Lower lobe of right lung (tissue), 2 donors: ENCODE data around the gene NTM. TPM values are rescaled to one million over a fixed set of nuclear protein-coding genes. Genes with fewer than 3 reads are reported as not detected.
A peak's percentile ranks its signal among the peaks of the same experiment; 100 is the strongest.

Source experiments
- ATAC-seq, 2 donors: fragments of 200-7000 bp; cut with Tn5 transposase; one replicate each; pipeline ENCODE4 v1.9.1; 2020 to 2022; ENCODE audit warnings: mild to moderate bottlenecking in 2 of 2, moderate library complexity in 2 of 2
- DNase-seq: peaks from one replicate; pipeline ENCODE4 v3.0.0-alpha.2; 2020
- H3K27ac ChIP-seq: fragments of 200-600 bp; one replicate; pipeline ENCODE4 v1.8.0; 2022
- H3K27me3 ChIP-seq: fragments of 200-600 bp; one replicate; pipeline ENCODE4 v1.8.0; 2022; ENCODE audit warnings: low read depth
- H3K36me3 ChIP-seq: fragments of 200-600 bp; one replicate; pipeline ENCODE4 v1.8.0; 2022; ENCODE audit warnings: mild to moderate bottlenecking
- H3K4me1 ChIP-seq: fragments of 200-600 bp; one replicate; pipeline ENCODE4 v1.8.0; 2022
- H3K4me3 ChIP-seq: fragments of 200-600 bp; one replicate; pipeline ENCODE4 v1.8.0; 2022; ENCODE audit warnings: mild to moderate bottlenecking
- H3K9me3 ChIP-seq: fragments of 200-600 bp; one replicate; pipeline ENCODE4 v1.8.0; 2022
- CTCF ChIP-seq: fragments of 200-600 bp; IDR thresholded peaks from one replicate; pipeline ENCODE4 v1.8.0; 2022; ENCODE audit warnings: antibody characterized with exemption, mild to moderate bottlenecking
- intact Hi-C: fragments of 100-400 bp; cut with DNase I; formaldehyde crosslinking; loops from one replicate; pipeline ENCODE4 v1.11.0; 2022
- long read RNA-seq: library from polyadenylated mRNA; unstranded; transcript quantifications from one replicate; pipeline ENCODE4 v2.0.0, GENCODE V29; 2021
- total RNA-seq: library from RNA; stranded (reverse); fragmentation: NEBNext Ultra II Directional; extraction: Animal tissue kit (Norgen Biotek cat#: 25700); gene quantifications from one replicate; pipeline ENCODE4 v1.2.1, GENCODE V29; 2021
- donor health status: DM: no; HTN: yes; CAD: no; lungs with severe emphysema.

NTM gene
- 2.3 TPM for total RNA-seq
- long read RNA-seq, partial matches to known transcripts: 0 of 4 reads
- long read RNA-seq, other reads (novel, unspliced or antisense): 4 of 4 reads

- no peak for TF ChIP-seq CTCF
- DNase-seq: no peak
Measured at GRCh38 chr11:131370090-131370751, at the start of gene NTM. NTM (plus strand) TSS chr11:131370615.

GRCh38 chr11:131324921-131325570, 45.4 kb upstream of the NTM start:
- intact Hi-C loops: no loop called here
- Histone ChIP-seq H3K9me3 (no peaks in the 10 kb centered on the region), H3K27me3 (peaks cover 3% of the 10 kb centered on the region), H3K4me3 (no peak overlapping the region), H3K27ac (no peak overlapping the region), H3K4me1 (no peaks in the 10 kb centered on the region), H3K36me3 (no peaks in the 10 kb centered on the region)
- DNase-seq (no peak), ATAC-seq (no peak)
- no peak for TF ChIP-seq CTCF

More at GRCh38 chr11:131370090-131370751, at the start of gene NTM:
- H3K9me3 ChIP-seq: no peaks in the 10 kb centered on the region
- ATAC-seq: peak; percentile 82 to 88
- H3K4me3 ChIP-seq: no peak within 1 kb of the TSS
- no peaks in the 10 kb centered on the region for H3K36me3 ChIP-seq
- intact Hi-C loops: no loop called here
- H3K27me3 ChIP-seq: peaks cover 41% of the 10 kb centered on the region
- peaks cover 6% of the 10 kb centered on the region for H3K4me1 ChIP-seq
- no peak within 1 kb of the TSS for H3K27ac ChIP-seq

- Histone ChIP-seq H3K27me3 (peaks cover 3% of the 10 kb centered on the region), H3K4me3 (no peak overlapping the region), H3K36me3 (no peaks in the 10 kb centered on the region), H3K27ac (no peak overlapping the region), H3K9me3 (no peaks in the 10 kb centered on the region), H3K4me1 (no peaks in the 10 kb centered on the region)
- DNase-seq: no peak
- no peak for TF ChIP-seq CTCF
- intact Hi-C loops: no loop called here
- ATAC-seq: no peak
Measured at GRCh38 chr11:131326829-131327228, 43.6 kb upstream of the NTM start.

- intact Hi-C loops: no loop called here
- no peak overlapping the region for H3K27ac ChIP-seq
- H3K36me3 ChIP-seq: no peaks in the 10 kb centered on the region
- DNase-seq (no peak), ATAC-seq (no peak)
- H3K4me3 ChIP-seq: no peak overlapping the region
- peaks cover 3% of the 10 kb centered on the region for H3K27me3 ChIP-seq
- no peak for TF ChIP-seq CTCF
- no peaks in the 10 kb centered on the region for H3K9me3 ChIP-seq
- H3K4me1 ChIP-seq: no peaks in the 10 kb centered on the region
Measured at GRCh38 chr11:131327421-131327820, 43.0 kb upstream of the NTM start.

- peaks cover 3% of the 10 kb centered on the region for H3K27me3 ChIP-seq
Measured at GRCh38 chr11:131328843-131329242, 41.6 kb upstream of the NTM start.

More at GRCh38 chr11:131328843-131329242, 41.6 kb upstream of the NTM start:
- ATAC-seq: no peak
- TF ChIP-seq CTCF: no peak
- Histone ChIP-seq H3K4me3 (no peak overlapping the region), H3K36me3 (no peaks in the 10 kb centered on the region), H3K9me3 (no peaks in the 10 kb centered on the region), H3K27ac (no peak overlapping the region), H3K4me1 (no peaks in the 10 kb centered on the region)
- intact Hi-C loops: no loop called here
- DNase-seq: no peak
